ENCODE results near the gene ZNF385D.

The ZNF385D gene

DNA sequence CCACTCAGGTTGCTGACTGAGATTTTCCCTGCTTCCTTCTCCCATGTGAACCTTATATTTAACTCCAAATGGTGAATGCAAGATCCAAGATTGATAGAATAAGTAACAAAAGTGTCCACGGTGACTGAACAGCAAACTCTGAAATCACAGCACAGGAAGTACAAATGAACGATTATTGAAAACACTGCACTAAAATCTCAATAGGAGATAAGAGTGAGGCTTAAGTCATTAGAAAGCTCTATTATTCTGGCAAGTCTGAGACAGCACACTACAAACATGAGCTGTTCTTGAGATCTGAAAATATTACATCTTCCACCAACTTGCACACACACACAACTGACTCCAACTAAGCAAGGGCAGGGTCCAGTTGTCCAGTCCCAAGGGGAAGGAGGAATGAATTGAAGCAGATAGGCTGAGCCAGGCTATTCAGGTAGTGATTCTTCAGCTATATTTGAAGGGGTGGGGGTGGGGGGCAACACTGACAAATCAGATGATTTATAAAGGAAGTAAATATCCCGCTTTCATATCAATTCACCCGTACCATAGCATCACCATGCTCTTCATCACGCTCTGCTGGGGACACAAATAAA, 2.9 kb downstream of the ZNF385D start:
- DNase-seq = no peak

GRCh38 chr3:21747376-21747775, 3.6 kb downstream of the ZNF385D start:
- no peak for DNase-seq

- DNase-seq = no peak
These were observed 5.0 kb downstream of the ZNF385D start for GRCh38 chr3:21745966-21746365.

DNA sequence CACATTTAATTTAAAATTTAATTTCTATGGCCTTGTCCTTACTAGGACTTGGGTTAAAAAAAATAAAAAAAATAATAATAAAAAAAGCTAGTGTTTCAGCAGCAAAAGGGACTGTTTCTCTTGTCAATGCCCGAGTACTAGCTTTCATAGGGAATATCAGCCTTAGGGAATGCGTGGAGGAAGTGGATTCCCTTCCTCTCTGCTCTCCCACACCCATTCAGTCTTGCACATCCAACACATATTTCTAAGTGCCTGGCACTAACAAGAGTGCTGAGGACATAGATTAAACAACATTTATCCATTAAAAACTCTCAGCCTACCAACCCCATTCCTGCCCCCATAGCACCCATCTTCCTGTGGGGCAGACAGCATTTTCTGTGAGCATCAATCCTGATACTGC, 6.2 kb downstream of the ZNF385D start:
- DNase-seq = no peak

- DNase-seq = no peak
These were observed 11.9 kb downstream of the ZNF385D start for GRCh38 chr3:21738935-21739702.

DNA sequence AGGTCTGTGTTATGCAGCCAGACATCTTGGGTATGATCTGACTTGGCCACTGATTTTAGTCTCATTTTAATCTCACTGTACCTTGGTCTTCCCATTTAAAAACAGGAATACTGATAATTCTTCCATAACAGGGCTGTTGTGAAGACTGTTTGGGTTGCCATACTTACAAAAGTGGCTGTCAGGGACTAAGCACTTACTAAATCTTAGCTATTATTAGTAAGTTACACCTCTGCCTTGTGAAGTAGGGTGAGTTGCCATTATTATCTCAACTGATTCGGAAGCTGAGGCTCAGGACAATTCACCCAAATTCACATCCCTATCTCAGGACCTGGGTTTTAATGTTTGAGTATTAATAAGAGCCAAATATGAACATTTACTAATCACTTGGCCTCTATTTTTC, 12.7 kb downstream of the ZNF385D start:
- DNase-seq = no peak

GRCh38 chr3:21734746-21735145, 16.3 kb downstream of the ZNF385D start:
- no peak for DNase-seq

- no peak for DNase-seq
These were observed 21.0 kb downstream of the ZNF385D start for GRCh38 chr3:21729888-21730459.

GRCh38 chr3:21729331-21729730, 21.7 kb downstream of the ZNF385D start:
- no peak for DNase-seq

GRCh38 chr3:21722768-21723167, 28.2 kb downstream of the ZNF385D start:
- DNase-seq = no peak

DNA sequence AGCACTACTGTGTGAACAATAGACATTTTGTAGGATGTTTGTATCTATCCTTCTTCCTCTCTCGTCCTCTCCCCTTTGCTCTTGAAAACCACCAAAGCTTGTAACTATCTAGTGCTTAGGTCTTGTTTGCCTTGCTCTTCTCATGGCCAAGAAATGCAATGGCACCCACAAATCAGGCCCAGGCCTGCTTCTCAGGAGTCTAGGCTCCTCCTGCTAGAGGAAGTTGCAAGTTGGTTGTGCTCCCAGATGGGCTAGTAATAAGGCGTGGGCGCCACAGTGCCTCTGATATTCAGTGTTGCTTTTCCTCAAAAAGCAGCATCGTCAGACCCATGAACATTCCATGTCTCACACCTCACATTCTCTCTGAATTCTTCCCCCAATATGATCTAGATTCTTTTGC, 28.7 kb downstream of the ZNF385D start:
- no peak for DNase-seq

DNA sequence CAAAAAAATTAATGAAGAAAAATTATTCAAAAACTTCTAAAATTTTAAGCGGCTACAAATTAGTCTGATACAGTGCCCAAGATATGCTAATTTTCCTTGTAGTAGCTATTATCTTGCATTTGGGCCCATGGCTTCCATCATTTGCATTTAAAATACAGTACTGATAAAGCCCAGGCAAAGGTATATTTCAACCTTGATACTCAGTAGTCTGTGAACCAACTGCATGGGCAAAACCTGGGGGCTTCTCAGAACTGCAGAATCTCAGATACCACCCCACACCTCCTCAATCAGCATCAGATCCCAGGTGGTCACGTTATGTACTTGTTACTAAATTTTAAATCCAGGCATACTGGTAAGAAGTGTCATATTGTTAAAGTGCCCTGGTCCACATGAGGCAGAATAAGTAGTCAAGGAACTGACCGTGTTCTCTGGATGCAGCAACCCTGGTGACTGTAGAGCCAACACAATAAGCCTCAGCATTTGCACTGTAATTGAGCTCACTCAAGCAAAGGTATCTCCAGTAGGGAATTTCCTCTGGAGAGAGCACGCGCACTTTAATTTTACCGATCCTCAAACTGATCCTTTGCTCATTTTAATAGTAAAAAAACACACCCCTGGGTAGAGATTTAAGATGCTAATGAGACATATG, 31.9 kb downstream of the ZNF385D start:
- no peak for DNase-seq

GRCh38 chr3:21718161-21718765, 32.7 kb downstream of the ZNF385D start:
- DNase-seq = peak; percentile 56 to 88

GRCh38 chr3:21715662-21716061, 35.3 kb downstream of the ZNF385D start:
- no peak for DNase-seq

DNA sequence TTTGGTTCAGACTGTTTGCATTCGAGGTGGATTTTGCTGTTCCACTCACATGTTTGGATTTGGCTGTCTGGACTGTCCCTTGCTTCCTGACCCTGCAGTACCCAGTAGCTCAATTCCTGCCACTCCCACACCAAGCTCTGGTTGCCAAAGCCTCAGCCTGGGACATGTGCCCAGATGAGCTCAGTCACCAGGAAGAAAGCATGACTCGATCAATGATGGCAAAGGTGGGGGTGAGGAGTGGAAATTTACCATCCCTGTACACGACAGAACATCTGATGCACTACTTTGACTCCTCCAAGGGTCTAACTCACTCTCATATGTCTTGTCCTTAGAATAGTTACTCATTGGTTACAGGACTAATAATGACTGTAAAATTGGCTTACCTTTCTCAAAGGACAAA, 45.2 kb downstream of the ZNF385D start:
- peak; percentile 36 to 74 for DNase-seq

DNA sequence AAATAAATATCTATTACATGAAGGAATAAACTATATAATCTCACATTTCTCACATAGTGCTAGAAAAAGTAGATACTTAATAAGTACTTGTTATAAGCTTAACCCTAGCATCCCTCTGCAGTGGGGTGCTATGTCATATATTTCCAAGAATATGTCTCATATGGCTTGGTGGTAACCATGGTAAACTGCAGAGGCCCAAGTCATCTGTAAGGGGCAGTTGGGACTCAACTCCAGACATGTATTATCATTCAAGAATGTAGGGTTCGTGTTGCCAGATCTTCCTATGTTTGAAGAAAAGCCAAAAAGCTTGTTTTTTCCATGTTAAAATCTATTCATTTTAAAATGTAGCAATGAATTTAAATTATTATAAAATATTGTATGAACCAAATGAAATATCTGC, 46.2 kb downstream of the ZNF385D start:
- DNase-seq = no peak

DNA sequence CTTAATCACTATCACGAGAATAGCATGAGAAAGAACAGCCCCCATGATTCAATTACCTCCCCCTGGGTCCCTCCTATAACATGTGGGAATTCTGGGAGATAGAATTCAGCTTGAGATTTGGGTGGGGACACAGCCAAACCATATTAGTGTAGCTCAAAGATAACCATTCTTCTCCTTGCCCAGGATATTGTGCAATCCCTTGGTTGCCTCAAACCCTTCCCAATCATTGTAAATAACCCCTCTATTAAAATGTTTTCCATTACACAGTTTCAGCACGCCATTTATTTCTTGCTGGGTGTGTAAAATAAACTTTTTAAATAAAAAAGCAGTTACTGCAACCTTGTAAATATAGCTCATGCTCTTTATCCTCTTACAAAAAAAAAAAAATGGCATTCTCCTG, 47.7 kb downstream of the ZNF385D start:
- no peak for DNase-seq

- no peak for DNase-seq
These were observed 53.3 kb downstream of the ZNF385D start for GRCh38 chr3:21697707-21698106.

GRCh38 chr3:21694506-21694905, 56.5 kb downstream of the ZNF385D start:
- no peak for DNase-seq

DNA sequence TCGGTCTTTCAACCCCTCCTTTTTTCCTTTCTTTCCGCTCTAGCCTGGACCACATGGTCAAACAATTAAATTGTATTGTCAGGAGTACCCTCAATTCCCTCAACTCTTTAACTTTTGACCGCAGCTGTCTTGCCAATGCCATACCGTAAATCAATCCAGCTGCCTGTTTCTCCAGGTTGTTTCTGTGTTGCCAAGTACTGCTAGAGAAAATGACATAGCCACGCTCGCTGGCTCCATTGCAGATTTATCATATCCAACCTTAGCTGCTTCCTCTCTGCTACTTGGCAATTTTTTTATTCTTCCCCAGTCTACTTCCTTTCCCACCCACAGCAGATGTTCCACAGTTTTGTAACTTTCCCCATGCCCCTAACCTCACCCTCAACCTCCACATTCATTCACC, 60.0 kb downstream of the ZNF385D start:
- DNase-seq = no peak

DNA sequence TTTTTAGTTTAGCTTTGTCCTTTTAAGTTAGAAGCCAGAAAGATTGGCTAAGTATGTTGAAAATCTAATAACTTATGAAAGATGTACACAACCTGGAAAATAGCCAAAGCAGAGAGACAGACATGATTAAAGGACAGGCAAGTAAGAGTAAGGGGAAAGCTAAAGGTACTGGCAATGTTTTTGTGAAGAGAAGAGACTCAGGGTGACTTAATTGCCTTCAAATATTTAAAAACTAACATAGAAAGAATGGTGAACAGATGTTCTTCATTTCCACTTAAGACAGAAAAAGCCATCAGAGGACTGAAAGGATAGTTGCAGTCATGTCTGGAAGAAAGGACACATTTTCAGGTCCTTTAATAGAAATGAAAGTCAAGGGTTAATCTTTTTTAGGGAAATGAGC, 68.8 kb downstream of the ZNF385D start:
- no peak for DNase-seq

- DNase-seq = no peak
These were observed 77.6 kb downstream of the ZNF385D start for GRCh38 chr3:21673393-21673792.

- DNase-seq = peak; percentile 85 to 91
These were observed 78.7 kb downstream of the ZNF385D start for GRCh38 chr3:21672303-21672702.

GRCh38 chr3:21670386-21670785, 80.6 kb downstream of the ZNF385D start:
- no peak for DNase-seq
